Thoracic aorta (tissue), 2 donors: Measurements from ENCODE around the gene CIROP. TPM values are rescaled to one million over a fixed set of nuclear protein-coding genes. Genes with fewer than 3 reads are reported as not detected.

ENCODE experiments used
- ATAC-seq: fragments of 150-250 bp; one replicate; pipeline ENCODE4 v1.8.0; 2017; ENCODE audit warnings: low read depth; ENCODE audit not compliant: insufficient number of reproducible peaks, low FRiP score
- DNase-seq: peaks from one replicate; pipeline ENCODE4 v3.0.0-alpha.2; 2020; ENCODE audit warnings: low spot score
- H3K27ac ChIP-seq, 2 donors: fragments of 200-600 bp; sonication (generic); 1 replicate in 1 of 2; 2 replicates in 1 of 2; pipeline ENCODE4 v1.5.1; 2016; ENCODE audit warnings: mild to moderate bottlenecking in 2 of 2, moderate library complexity in 2 of 2
- H3K27me3 ChIP-seq: fragments of 200-600 bp; sonication (generic); replicated peaks from 2 replicates; pipeline ENCODE4 v1.6.0; 2016; ENCODE audit warnings: mild to moderate bottlenecking; ENCODE audit not compliant: insufficient read depth
- H3K36me3 ChIP-seq: fragments of 200-600 bp; sonication (generic); one replicate; pipeline ENCODE4 v1.5.1; 2016
- H3K4me1 ChIP-seq, 2 donors: fragments of 200-600 bp; sonication (generic); 1 replicate in 1 of 2; 2 replicates in 1 of 2; pipeline versions ENCODE4 v1.5.1 to v1.6.0; 2016; ENCODE audit warnings: low read depth in 2 of 2, mild to moderate bottlenecking in 1 of 2; ENCODE audit not compliant: control insufficient read depth in 1 of 2
- H3K4me3 ChIP-seq: fragments of 200-600 bp; sonication (generic); 2 replicates; pipeline ENCODE4 v1.5.1; 2016; ENCODE audit warnings: mild to moderate bottlenecking
- H3K9me3 ChIP-seq: fragments of 200-600 bp; sonication (generic); 2 replicates; pipeline ENCODE4 v1.5.1; 2016
- CTCF ChIP-seq: fragments of 200-600 bp; sonication (generic); IDR thresholded peaks from one replicate; pipeline ENCODE4 v1.5.1; 2019; ENCODE audit warnings: antibody characterized with exemption
- total RNA-seq, 2 donors: library from RNA; depleted of rRNA; stranded (reverse); fragments of >200 nt; gene quantifications; one replicate each; pipeline versions ENCODE4 v1.1.0 to v1.2.3, GENCODE V29; 2016

Gene CIROP
- total RNA-seq, 2 donors from 2014 or later: 1.1 TPM; not detected in 1

GRCh38 chr14:23143911-23144310, 39.1 kb upstream of the CIROP start:
- ATAC-seq: no peak
- H3K4me1 ChIP-seq: peaks cover 19 to 44% of the 10 kb centered on the region in 2 donors

GRCh38 chr14:23142826-23143225, 38.0 kb upstream of the CIROP start:
- no peaks in the 10 kb centered on the region for H3K9me3 ChIP-seq
- H3K27ac ChIP-seq: peak overlapping the region; percentile 63 to 76
- H3K4me3 ChIP-seq: no peak overlapping the region
- H3K4me1 ChIP-seq: peaks cover 18 to 41% of the 10 kb centered on the region in 2 donors
- no peak for TF ChIP-seq CTCF
- ATAC-seq: no peak
- no peak for DNase-seq
- peaks cover 20% of the 10 kb centered on the region for H3K36me3 ChIP-seq
- H3K27me3 ChIP-seq: no peaks in the 10 kb centered on the region

More at GRCh38 chr14:23143911-23144310, 39.1 kb upstream of the CIROP start:
- no peak for DNase-seq
- Histone ChIP-seq H3K36me3 (peaks cover 13% of the 10 kb centered on the region), H3K4me3 (no peak overlapping the region), H3K27me3 (no peaks in the 10 kb centered on the region), H3K27ac (peak overlapping the region in 1 of 2 donors; percentile 76), H3K9me3 (no peaks in the 10 kb centered on the region)
- TF ChIP-seq CTCF: no peak

- Histone ChIP-seq H3K4me3 (peak overlapping the region; percentile 2), H3K27ac (peak overlapping the region; percentile 75 to 76), H3K9me3 (no peaks in the 10 kb centered on the region), H3K27me3 (no peaks in the 10 kb centered on the region), H3K36me3 (peaks cover 28% of the 10 kb centered on the region), H3K4me1 (peaks cover 16 to 37% of the 10 kb centered on the region in 2 donors)
- peak; percentile 92 for ATAC-seq
- DNase-seq: peak; percentile 67
- no peak for TF ChIP-seq CTCF
These were observed 37.1 kb upstream of the CIROP start for GRCh38 chr14:23141706-23142444.

GRCh38 chr14:23140371-23140770, 35.6 kb upstream of the CIROP start:
- H3K36me3 ChIP-seq: peaks cover 30% of the 10 kb centered on the region
- no peak for TF ChIP-seq CTCF
- no peak overlapping the region for H3K27ac ChIP-seq
- ATAC-seq: no peak
- H3K27me3 ChIP-seq: no peaks in the 10 kb centered on the region
- no peak for DNase-seq
- H3K4me3 ChIP-seq: no peak overlapping the region
- H3K9me3 ChIP-seq: no peaks in the 10 kb centered on the region
- peaks cover 16 to 30% of the 10 kb centered on the region in 2 donors for H3K4me1 ChIP-seq

GRCh38 chr14:23139874-23140273, 35.1 kb upstream of the CIROP start:
- ATAC-seq (no peak), DNase-seq (no peak)
- peaks cover 30% of the 10 kb centered on the region for H3K36me3 ChIP-seq
- peaks cover 16 to 30% of the 10 kb centered on the region in 2 donors for H3K4me1 ChIP-seq
- H3K4me3 ChIP-seq: no peak overlapping the region
- H3K9me3 ChIP-seq: no peaks in the 10 kb centered on the region
- TF ChIP-seq CTCF: no peak
- H3K27me3 ChIP-seq: no peaks in the 10 kb centered on the region
- H3K27ac ChIP-seq: no peak overlapping the region
